Bronchial epithelial cell (primary cell): ENCODE results near the gene CRTAC1. TPM values are rescaled to one million over a fixed set of nuclear protein-coding genes. Genes with fewer than 3 reads are reported as not detected.

Experiments used
- DNase-seq: peaks from one replicate; pipeline ENCODE4 v3.0.0-alpha.2; 2010; ENCODE audit warnings: low read depth
- FAIRE-seq: peaks from 2 replicates; lab custom pipeline; 2011; peaks lifted over from hg19 to GRCh38; lab: Jason Lieb, UNC
- H3K27me3 ChIP-seq: 2 replicates; pipeline ENCODE4 v1.5.1; 2011; ENCODE audit warnings: low read length; ENCODE audit not compliant: control insufficient read depth, insufficient read depth
- H3K36me3 ChIP-seq: 2 replicates; pipeline ENCODE4 v1.5.1; 2011; ENCODE audit warnings: low read length; ENCODE audit not compliant: control insufficient read depth, insufficient read depth
- H3K4me3 ChIP-seq: 2 replicates; pipeline ENCODE4 v1.5.1; 2011; ENCODE audit warnings: mild to moderate bottlenecking, low read depth, low read length, control low read depth
- CTCF ChIP-seq: IDR thresholded peaks from 2 replicates; pipeline ENCODE4 v1.5.1; 2011; ENCODE audit warnings: mild to moderate bottlenecking, moderate library complexity, low read length, control low read depth, inconsistent platforms; ENCODE audit not compliant: insufficient read depth, severe bottlenecking
- total RNA-seq: library from RNA; depleted of rRNA; stranded (reverse); fragments of >200 nt; gene quantifications from 2 replicates; pipeline ENCODE4 v1.2.1, GENCODE V29; 2014

The CRTAC1 gene
- total RNA-seq, 1 donor from 2014 or later = not detected

GRCh38 chr10:98067165-98067564, 36.7 kb upstream of the CRTAC1 start:
- Histone ChIP-seq H3K36me3 (no peaks in the 10 kb centered on the region), H3K27me3 (no peaks in the 10 kb centered on the region), H3K4me3 (no peak overlapping the region)
- DNase-seq (no peak), FAIRE-seq (no peak)
- TF ChIP-seq CTCF = no peak

- no peak for DNase-seq
- FAIRE-seq = no peak
- Histone ChIP-seq H3K36me3 (no peaks in the 10 kb centered on the region), H3K4me3 (no peak overlapping the region), H3K27me3 (no peaks in the 10 kb centered on the region)
- no peak for TF ChIP-seq CTCF
These were observed 33.3 kb upstream of the CRTAC1 start for GRCh38 chr10:98063740-98064027.

GRCh38 chr10:98062424-98062823, 32.0 kb upstream of the CRTAC1 start:
- no peaks in the 10 kb centered on the region for H3K36me3 ChIP-seq
- no peak overlapping the region for H3K4me3 ChIP-seq
- FAIRE-seq = no peak
- DNase-seq = no peak
- no peaks in the 10 kb centered on the region for H3K27me3 ChIP-seq
- no peak for TF ChIP-seq CTCF

GRCh38 chr10:98060079-98060478, 29.7 kb upstream of the CRTAC1 start:
- no peaks in the 10 kb centered on the region for H3K36me3 ChIP-seq

GRCh38 chr10:98058295-98058694, 27.9 kb upstream of the CRTAC1 start:
- Histone ChIP-seq H3K27me3 (no peaks in the 10 kb centered on the region), H3K4me3 (no peak overlapping the region), H3K36me3 (no peaks in the 10 kb centered on the region)
- TF ChIP-seq CTCF = no peak
- FAIRE-seq = no peak
- DNase-seq = no peak

More at GRCh38 chr10:98060079-98060478, 29.7 kb upstream of the CRTAC1 start:
- H3K4me3 ChIP-seq = no peak overlapping the region
- no peak for TF ChIP-seq CTCF
- H3K27me3 ChIP-seq = no peaks in the 10 kb centered on the region
- FAIRE-seq (no peak), DNase-seq (no peak)

- H3K36me3 ChIP-seq = no peaks in the 10 kb centered on the region
- H3K4me3 ChIP-seq = no peak overlapping the region
- DNase-seq = peak; percentile 27
- no peak for TF ChIP-seq CTCF
- FAIRE-seq = no peak
- H3K27me3 ChIP-seq = no peaks in the 10 kb centered on the region
These were observed 25.6 kb upstream of the CRTAC1 start for GRCh38 chr10:98055841-98056516.
